ENCODE results near the gene BCAS1.

The BCAS1 gene

GRCh38 chr20:53971096-53971683 lies 99.2 kb downstream of the BCAS1 start:
- TF ChIP-seq PPARA (CRISPR knock-in tag; IDR thresholded peaks at IDR 0.05; ENCODE audit: borderline replicate concordance), result no peak
- no peak for TF ChIP-seq ZNF70 (CRISPR knock-in tag; IDR thresholded peaks at IDR 0.05)
- no peak for TF ChIP-seq ARNTL (CRISPR knock-in tag; IDR thresholded peaks at IDR 0.05; ENCODE audit: borderline replicate concordance, low read depth)
- TF ChIP-seq CSDC2 (CRISPR knock-in tag; IDR thresholded peaks at IDR 0.05), result no peak
- TF ChIP-seq ZNF8 (CRISPR knock-in tag; IDR thresholded peaks at IDR 0.05), result no peak
- no peak for TF ChIP-seq RARB (CRISPR knock-in tag; IDR thresholded peaks at IDR 0.05)
- TF ChIP-seq ZNF565 (CRISPR knock-in tag; conservative IDR thresholded peaks at IDR 0.05; ENCODE audit: low read depth), result no peak
- TF ChIP-seq ESRRG (CRISPR knock-in tag; IDR thresholded peaks at IDR 0.05), result no peak
- TF ChIP-seq ZFP30 (CRISPR knock-in tag; IDR thresholded peaks at IDR 0.05), result no peak
- no peak for TF ChIP-seq TCF4 (CRISPR knock-in tag; IDR thresholded peaks at IDR 0.05; ENCODE audit: borderline replicate concordance)
- no peak for TF ChIP-seq SNAI2 (CRISPR knock-in tag; IDR thresholded peaks at IDR 0.05)
- no peak for TF ChIP-seq ZFP3 (CRISPR knock-in tag; IDR thresholded peaks at IDR 0.05)
- no peak for TF ChIP-seq POU6F1 (CRISPR knock-in tag; IDR thresholded peaks at IDR 0.05; ENCODE audit: borderline replicate concordance, low read depth)
- TF ChIP-seq TSHZ2 (CRISPR knock-in tag; IDR thresholded peaks at IDR 0.05), result no peak
- no peak for TF ChIP-seq ZC3H10 (CRISPR knock-in tag; IDR thresholded peaks at IDR 0.05)
- ATAC-seq, result no peak

GRCh38 chr20:53970232-53970631 lies 100.2 kb downstream of the BCAS1 start:
- no peak for ATAC-seq
- TF ChIP-seq TSHZ2 (CRISPR knock-in tag; IDR thresholded peaks at IDR 0.05) (no peak), RARB (CRISPR knock-in tag; IDR thresholded peaks at IDR 0.05) (no peak), CSRNP3 (CRISPR knock-in tag; IDR thresholded peaks at IDR 0.05) (no peak), POU6F1 (CRISPR knock-in tag; IDR thresholded peaks at IDR 0.05; ENCODE audit: borderline replicate concordance, low read depth) (no peak)

GRCh38 chr20:53967527-53967926 lies 102.9 kb downstream of the BCAS1 start:
- no peak for ATAC-seq
- TF ChIP-seq CSRNP3 (CRISPR knock-in tag; IDR thresholded peaks at IDR 0.05) (no peak), PPARA (CRISPR knock-in tag; IDR thresholded peaks at IDR 0.05; ENCODE audit: borderline replicate concordance) (no peak), ZNF565 (CRISPR knock-in tag; conservative IDR thresholded peaks at IDR 0.05; ENCODE audit: low read depth) (no peak), OSR1 (CRISPR knock-in tag; IDR thresholded peaks at IDR 0.05) (no peak), TCF4 (CRISPR knock-in tag; IDR thresholded peaks at IDR 0.05; ENCODE audit: borderline replicate concordance) (no peak), ZC3H10 (CRISPR knock-in tag; IDR thresholded peaks at IDR 0.05) (no peak), SNAI2 (CRISPR knock-in tag; IDR thresholded peaks at IDR 0.05) (no peak), POU6F1 (CRISPR knock-in tag; IDR thresholded peaks at IDR 0.05; ENCODE audit: borderline replicate concordance, low read depth) (no peak)
